Mononuclear cell (primary cell): ENCODE data around the gene PRIM2. TPM values are rescaled to one million over a fixed set of nuclear protein-coding genes. Genes with fewer than 3 reads are reported as not detected.
"Not testable (repeated sequence)": the region's sequence is repeated elsewhere in the genome, so short reads cannot be mapped to it uniquely, and the experiment has no call there.

ENCODE experiments used
- H3K27me3 ChIP-seq: 2 replicates; pipeline ENCODE4 v1.6.0; 2011; ENCODE audit warnings: low read length, control low read depth; ENCODE audit not compliant: insufficient read depth
- H3K4me1 ChIP-seq: 2 replicates; pipeline ENCODE4 v1.5.1; 2011; ENCODE audit warnings: mild to moderate bottlenecking, low read length, control low read depth; ENCODE audit not compliant: insufficient read depth
- H3K4me3 ChIP-seq: 2 replicates; pipeline ENCODE4 v1.5.1; 2011; ENCODE audit warnings: mild to moderate bottlenecking, low read length, moderate library complexity
- H3K9me3 ChIP-seq: 2 replicates; pipeline ENCODE4 v1.5.1; 2011; ENCODE audit warnings: low read depth, mild to moderate bottlenecking, control low read depth, low read length
- total RNA-seq: library from RNA; depleted of rRNA; stranded (reverse); fragments of >200 nt; gene quantifications from one replicate; pipeline ENCODE4 v1.2.3, GENCODE V29; 2012

PRIM2 gene
- total RNA-seq, 1 donor: 11.3 TPM

GRCh38 chr6:57480194-57480593 lies 162.8 kb downstream of the PRIM2 start:
- H3K4me3 ChIP-seq, H3K27me3 ChIP-seq, H3K9me3 ChIP-seq, H3K4me1 ChIP-seq: not testable (repeated sequence)

GRCh38 chr6:57481121-57481520 lies 163.7 kb downstream of the PRIM2 start:
- H3K4me3 ChIP-seq, H3K4me1 ChIP-seq, H3K9me3 ChIP-seq, H3K27me3 ChIP-seq: not testable (repeated sequence)

GRCh38 chr6:57482471-57482870 lies 165.0 kb downstream of the PRIM2 start:
- H3K27me3 ChIP-seq, H3K9me3 ChIP-seq, H3K4me1 ChIP-seq, H3K4me3 ChIP-seq: not testable (repeated sequence)

DNA sequence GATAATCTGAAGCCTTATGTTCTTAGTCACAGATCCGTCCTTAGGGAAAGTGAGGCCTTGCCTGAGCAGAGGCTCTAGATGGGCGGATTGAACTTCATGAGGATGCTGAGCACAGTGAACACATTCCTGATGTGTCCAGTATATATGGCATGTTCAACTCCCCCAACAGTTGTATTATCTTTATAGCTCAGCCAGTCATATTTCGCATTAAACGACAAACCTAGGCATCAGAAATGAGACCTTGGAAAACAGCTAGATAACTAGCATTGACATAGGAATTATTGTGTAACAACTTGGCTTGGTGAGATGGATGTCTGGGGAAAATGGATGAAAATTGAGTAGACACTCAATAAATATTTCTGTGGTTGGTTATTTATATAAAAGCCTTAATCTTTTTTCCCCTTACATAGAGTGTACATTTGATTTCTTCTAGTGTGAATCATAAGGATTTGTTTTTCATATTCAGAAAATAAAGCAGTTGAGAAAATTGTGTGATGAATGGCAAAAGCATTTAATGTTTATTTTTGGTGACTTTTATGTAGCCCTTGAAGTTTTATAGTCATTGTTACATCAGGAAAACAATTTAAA lies 169.2 kb downstream of the PRIM2 start:
- not testable (repeated sequence) for H3K4me3 ChIP-seq, H3K27me3 ChIP-seq

GRCh38 chr6:57488551-57488950 lies 171.1 kb downstream of the PRIM2 start:
- not testable (repeated sequence) for H3K27me3 ChIP-seq, H3K9me3 ChIP-seq, H3K4me1 ChIP-seq, H3K4me3 ChIP-seq

More for the DNA sequence above, 169.2 kb downstream of the PRIM2 start:
- H3K4me1 ChIP-seq, H3K9me3 ChIP-seq: not testable (repeated sequence)

GRCh38 chr6:57489887-57490286 lies 172.5 kb downstream of the PRIM2 start:
- not testable (repeated sequence) for H3K27me3 ChIP-seq, H3K9me3 ChIP-seq, H3K4me1 ChIP-seq, H3K4me3 ChIP-seq

- H3K4me1 ChIP-seq, H3K4me3 ChIP-seq, H3K27me3 ChIP-seq, H3K9me3 ChIP-seq: not testable (repeated sequence)
Observed at GRCh38 chr6:57491795-57492194, 174.4 kb downstream of the PRIM2 start.

GRCh38 chr6:57496251-57496650 lies 178.8 kb downstream of the PRIM2 start:
- not testable (repeated sequence) for H3K4me3 ChIP-seq, H3K4me1 ChIP-seq, H3K9me3 ChIP-seq, H3K27me3 ChIP-seq

DNA sequence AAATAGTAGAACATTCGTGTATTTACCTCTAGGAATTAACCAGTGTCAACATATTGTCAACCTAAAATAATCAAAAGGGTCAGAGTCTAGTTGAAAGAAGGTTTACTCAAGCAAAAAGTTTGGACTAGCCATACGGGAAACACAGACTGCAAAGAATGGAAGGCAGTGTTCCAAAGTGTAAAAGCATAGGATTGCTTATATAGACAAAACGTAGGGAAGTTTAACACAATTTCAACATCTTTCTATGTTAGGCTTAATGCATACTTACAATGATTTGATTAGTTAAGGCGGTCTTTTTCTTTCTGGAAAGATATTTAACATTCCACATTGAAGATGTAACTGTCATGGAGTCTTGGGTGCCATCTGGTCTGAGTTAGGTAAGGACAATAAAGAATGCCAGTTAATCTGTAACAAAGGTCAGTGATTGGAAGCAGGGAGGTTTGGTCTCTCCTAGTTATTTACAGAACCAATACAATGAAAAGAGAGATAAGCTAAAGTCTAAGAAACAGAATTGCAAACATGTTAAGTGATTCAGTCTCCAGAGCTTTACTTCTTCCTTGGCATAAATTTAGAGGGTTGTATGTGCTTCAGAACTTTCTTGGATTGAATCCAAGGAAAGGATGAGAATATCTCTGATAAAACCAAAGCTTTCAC lies 183.1 kb downstream of the PRIM2 start:
- H3K4me1 ChIP-seq, H3K9me3 ChIP-seq, H3K4me3 ChIP-seq, H3K27me3 ChIP-seq: not testable (repeated sequence)

DNA sequence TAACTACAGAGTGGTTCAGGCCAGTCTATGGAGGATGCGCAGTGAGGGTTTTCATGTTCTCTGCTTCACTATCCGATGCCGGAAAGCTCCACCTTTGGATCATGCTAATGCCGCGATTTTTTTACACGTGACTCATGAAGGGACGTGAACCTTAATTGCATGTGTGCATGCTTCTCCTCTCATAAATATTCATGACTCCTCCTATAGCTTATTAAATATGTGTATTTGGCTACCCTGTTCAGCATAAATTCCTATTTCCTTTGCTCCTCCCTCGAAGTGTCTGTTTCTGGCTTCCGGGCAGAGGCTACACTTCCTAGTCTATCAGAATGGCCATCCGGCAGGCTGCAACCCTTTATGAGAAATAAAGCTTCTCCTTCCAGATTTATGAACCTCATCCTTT lies 185.0 kb downstream of the PRIM2 start:
- H3K9me3 ChIP-seq, H3K27me3 ChIP-seq, H3K4me1 ChIP-seq, H3K4me3 ChIP-seq: not testable (repeated sequence)

GRCh38 chr6:57505251-57505650 lies 187.8 kb downstream of the PRIM2 start:
- not testable (repeated sequence) for H3K4me3 ChIP-seq, H3K4me1 ChIP-seq, H3K9me3 ChIP-seq, H3K27me3 ChIP-seq

DNA sequence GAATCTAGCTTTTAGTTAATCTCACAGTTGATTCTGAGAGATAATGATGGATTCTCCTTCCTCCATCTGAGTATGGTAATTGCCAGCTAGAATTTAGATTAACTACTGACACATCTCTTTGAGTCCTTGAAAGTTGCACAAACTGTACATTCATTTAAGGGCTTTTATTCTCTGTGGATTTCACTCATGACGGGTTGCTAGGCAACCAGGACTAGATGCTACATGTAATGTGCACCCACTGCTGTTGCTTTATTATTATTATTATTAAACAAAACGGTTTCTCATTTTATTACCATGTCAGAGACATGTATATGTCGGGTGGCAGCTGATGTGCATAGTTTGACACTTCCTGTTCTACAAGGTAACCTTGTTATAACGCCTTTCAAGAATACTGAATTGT lies 193.0 kb downstream of the PRIM2 start:
- not testable (repeated sequence) for H3K4me3 ChIP-seq, H3K9me3 ChIP-seq, H3K4me1 ChIP-seq, H3K27me3 ChIP-seq

DNA sequence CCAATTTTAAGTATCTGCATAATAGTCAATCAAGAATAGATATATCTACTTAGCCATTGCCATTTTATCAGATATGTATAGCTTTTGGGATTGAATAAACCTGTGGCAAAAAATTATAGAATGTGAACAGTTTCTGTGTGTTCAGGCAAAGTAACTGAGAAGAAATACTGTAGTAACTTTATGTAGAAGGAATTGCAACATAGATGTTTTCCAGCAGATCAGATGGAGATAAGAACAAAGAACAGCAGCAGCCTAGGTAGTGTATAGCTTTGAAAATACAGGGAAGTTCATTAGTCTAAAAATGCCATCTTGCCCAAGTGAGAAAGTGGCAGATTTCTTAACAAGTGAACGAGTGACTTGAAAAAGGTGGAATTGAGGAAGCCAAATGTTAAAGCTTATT lies 197.7 kb downstream of the PRIM2 start:
- H3K4me1 ChIP-seq, H3K27me3 ChIP-seq, H3K4me3 ChIP-seq, H3K9me3 ChIP-seq: not testable (repeated sequence)

GRCh38 chr6:57515845-57516244 lies 198.4 kb downstream of the PRIM2 start:
- H3K9me3 ChIP-seq, H3K4me3 ChIP-seq, H3K27me3 ChIP-seq, H3K4me1 ChIP-seq: not testable (repeated sequence)

DNA sequence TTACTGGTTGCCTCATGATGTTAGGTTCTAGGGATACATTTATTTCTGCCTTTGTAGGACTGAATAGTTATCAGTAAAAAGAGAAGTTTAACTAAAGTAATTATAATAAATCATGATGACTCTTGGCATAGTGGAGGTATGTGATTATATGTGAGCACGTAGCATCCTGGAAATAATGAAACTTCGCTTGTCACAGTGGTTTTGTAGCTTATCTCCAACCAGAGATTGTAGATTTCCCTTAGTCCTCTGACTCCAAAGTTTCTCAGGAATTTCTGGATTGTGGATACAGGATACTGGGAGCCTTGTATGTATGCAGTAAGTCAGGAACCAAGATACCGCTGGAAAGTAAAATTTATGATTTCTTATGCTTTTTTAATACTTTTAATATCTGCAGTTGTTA lies 199.3 kb downstream of the PRIM2 start:
- H3K27me3 ChIP-seq, H3K4me3 ChIP-seq, H3K4me1 ChIP-seq, H3K9me3 ChIP-seq: not testable (repeated sequence)

- not testable (repeated sequence) for H3K4me1 ChIP-seq, H3K4me3 ChIP-seq, H3K9me3 ChIP-seq, H3K27me3 ChIP-seq
Observed at GRCh38 chr6:57519198-57519597, 201.8 kb downstream of the PRIM2 start.
